Measurements from ENCODE around the gene VCP. TPM values are rescaled to one million over a fixed set of nuclear protein-coding genes. Genes with fewer than 3 reads are reported as not detected.

Gene VCP
- polyA plus RNA-seq, result 100 to 1,000 TPM in 1 of 2 donors, 10 to 100 TPM in 1; 60.4 to 150 TPM

GRCh38 chr9:35072461-35073278 lies at the start of gene VCP:
TSS of gene VCP (minus strand) at chr9:35072625. CDS start at chr9:35072353, 272 bp downstream.
- peaks cover 0 to 12% of the 10 kb centered on the region in 2 donors for H3K36me3 ChIP-seq (ENCODE audit: control insufficient read depth in 2 of 2, insufficient read depth in 2 of 2, low read length in 1 of 2)
- H3K4me3 ChIP-seq (ENCODE audit: low read depth in 1 of 2, low read length in 2 of 2), result peak within 1 kb of the TSS; percentile 71 to 79
- peak within 1 kb of the TSS; percentile 99 to 100 for H3K27ac ChIP-seq (ENCODE audit: low read depth in 2 of 2, low read length in 1 of 2)
- H3K27me3 ChIP-seq (ENCODE audit: control insufficient read depth in 1 of 2, insufficient read depth in 2 of 2, low read length in 2 of 2), result no peaks in the 10 kb centered on the region
- H3K9me3 ChIP-seq (ENCODE audit: control insufficient read depth in 2 of 2, insufficient read depth in 1 of 2, low read depth in 1 of 2, low read length in 1 of 2), result no peaks in the 10 kb centered on the region
- H3K4me1 ChIP-seq (ENCODE audit: control insufficient read depth in 2 of 2, insufficient read depth in 2 of 2, low read length in 1 of 2), result peaks cover 5 to 10% of the 10 kb centered on the region in 2 donors
- 4 to 5% methylated on average over 44 to 54 of the region's 54 CpGs for WGBS, 2 donors

GRCh38 chr9:35116898-35117551 lies 44.6 kb upstream of the VCP start:
- Histone ChIP-seq H3K36me3 (ENCODE audit: control insufficient read depth in 2 of 2, insufficient read depth in 2 of 2, low read length in 1 of 2) (no peaks in the 10 kb centered on the region), H3K4me1 (ENCODE audit: control insufficient read depth in 2 of 2, insufficient read depth in 2 of 2, low read length in 1 of 2) (peaks cover 0 to 3% of the 10 kb centered on the region in 2 donors), H3K4me3 (ENCODE audit: low read depth in 1 of 2, low read length in 2 of 2) (peak overlapping the region; percentile 63 to 70), H3K27ac (ENCODE audit: low read depth in 2 of 2, low read length in 1 of 2) (peak overlapping the region; percentile 91 to 96), H3K9me3 (ENCODE audit: control insufficient read depth in 2 of 2, insufficient read depth in 1 of 2, low read depth in 1 of 2, low read length in 1 of 2) (no peaks in the 10 kb centered on the region), H3K27me3 (ENCODE audit: control insufficient read depth in 1 of 2, insufficient read depth in 2 of 2, low read length in 2 of 2) (no peaks in the 10 kb centered on the region)
- WGBS, 2 donors, result 13 to 19% methylated on average over 30 of the region's 30 CpGs

GRCh38 chr9:35116539-35116897 lies 44.1 kb upstream of the VCP start:
- H3K4me3 ChIP-seq (ENCODE audit: low read depth in 1 of 2, low read length in 2 of 2), result peak overlapping the region; percentile 63 to 70
- 0% methylated on average over 12 of the region's 12 CpGs for WGBS, 2 donors
- peak overlapping the region; percentile 91 to 96 for H3K27ac ChIP-seq (ENCODE audit: low read depth in 2 of 2, low read length in 1 of 2)
- H3K9me3 ChIP-seq (ENCODE audit: control insufficient read depth in 2 of 2, insufficient read depth in 1 of 2, low read depth in 1 of 2, low read length in 1 of 2), result no peaks in the 10 kb centered on the region
- peaks cover 0 to 3% of the 10 kb centered on the region in 2 donors for H3K4me1 ChIP-seq (ENCODE audit: control insufficient read depth in 2 of 2, insufficient read depth in 2 of 2, low read length in 1 of 2)
- no peaks in the 10 kb centered on the region for H3K36me3 ChIP-seq (ENCODE audit: control insufficient read depth in 2 of 2, insufficient read depth in 2 of 2, low read length in 1 of 2)
- H3K27me3 ChIP-seq (ENCODE audit: control insufficient read depth in 1 of 2, insufficient read depth in 2 of 2, low read length in 2 of 2), result no peaks in the 10 kb centered on the region

GRCh38 chr9:35115680-35116538 lies 43.5 kb upstream of the VCP start, which contains the start of gene ATOSB:
TSS of gene ATOSB (minus strand) at chr9:35115862. CDS start at chr9:35108274, 7,588 bp downstream.
- Histone ChIP-seq H3K4me1 (ENCODE audit: control insufficient read depth in 2 of 2, insufficient read depth in 2 of 2, low read length in 1 of 2) (peaks cover 0 to 3% of the 10 kb centered on the region in 2 donors), H3K36me3 (ENCODE audit: control insufficient read depth in 2 of 2, insufficient read depth in 2 of 2, low read length in 1 of 2) (no peaks in the 10 kb centered on the region), H3K27ac (ENCODE audit: low read depth in 2 of 2, low read length in 1 of 2) (peak within 1 kb of the TSS; percentile 91 to 96), H3K9me3 (ENCODE audit: control insufficient read depth in 2 of 2, insufficient read depth in 1 of 2, low read depth in 1 of 2, low read length in 1 of 2) (no peaks in the 10 kb centered on the region), H3K27me3 (ENCODE audit: control insufficient read depth in 1 of 2, insufficient read depth in 2 of 2, low read length in 2 of 2) (no peaks in the 10 kb centered on the region), H3K4me3 (ENCODE audit: low read depth in 1 of 2, low read length in 2 of 2) (peak within 1 kb of the TSS; percentile 63 to 70)
- whole genome bisulfite sequencing, 2 donors, result 0 to 1% methylated on average over 54 of the region's 54 CpGs

- 9 to 12% methylated on average over 12 of the region's 12 CpGs for WGBS, 2 donors
- H3K4me3 ChIP-seq (ENCODE audit: low read depth in 1 of 2, low read length in 2 of 2), result peak overlapping the region; percentile 63 to 70
- H3K36me3 ChIP-seq (ENCODE audit: control insufficient read depth in 2 of 2, insufficient read depth in 2 of 2, low read length in 1 of 2), result no peaks in the 10 kb centered on the region
- no peaks in the 10 kb centered on the region for H3K27me3 ChIP-seq (ENCODE audit: control insufficient read depth in 1 of 2, insufficient read depth in 2 of 2, low read length in 2 of 2)
- H3K4me1 ChIP-seq (ENCODE audit: control insufficient read depth in 2 of 2, insufficient read depth in 2 of 2, low read length in 1 of 2), result peaks cover 0 to 4% of the 10 kb centered on the region in 2 donors
- H3K9me3 ChIP-seq (ENCODE audit: control insufficient read depth in 2 of 2, insufficient read depth in 1 of 2, low read depth in 1 of 2, low read length in 1 of 2), result no peaks in the 10 kb centered on the region
- H3K27ac ChIP-seq (ENCODE audit: low read depth in 2 of 2, low read length in 1 of 2), result peak overlapping the region; percentile 91 to 96
Measured at GRCh38 chr9:35114840-35115628, 42.6 kb upstream of the VCP start.

GRCh38 chr9:35114113-35114839 lies 41.9 kb upstream of the VCP start:
- Histone ChIP-seq H3K27me3 (ENCODE audit: control insufficient read depth in 1 of 2, insufficient read depth in 2 of 2, low read length in 2 of 2) (no peaks in the 10 kb centered on the region), H3K27ac (ENCODE audit: low read depth in 2 of 2, low read length in 1 of 2) (peak overlapping the region; percentile 91 to 96), H3K4me3 (ENCODE audit: low read depth in 1 of 2, low read length in 2 of 2) (peak overlapping the region; percentile 63 to 70), H3K36me3 (ENCODE audit: control insufficient read depth in 2 of 2, insufficient read depth in 2 of 2, low read length in 1 of 2) (no peaks in the 10 kb centered on the region), H3K9me3 (ENCODE audit: control insufficient read depth in 2 of 2, insufficient read depth in 1 of 2, low read depth in 1 of 2, low read length in 1 of 2) (no peaks in the 10 kb centered on the region), H3K4me1 (ENCODE audit: control insufficient read depth in 2 of 2, insufficient read depth in 2 of 2, low read length in 1 of 2) (peaks cover 0 to 5% of the 10 kb centered on the region in 2 donors)
- WGBS, 2 donors, result 4 to 8% methylated on average over 5 of the region's 5 CpGs

GRCh38 chr9:35112257-35113020 lies 40.0 kb upstream of the VCP start:
- Histone ChIP-seq H3K9me3 (ENCODE audit: control insufficient read depth in 2 of 2, insufficient read depth in 1 of 2, low read depth in 1 of 2, low read length in 1 of 2) (no peaks in the 10 kb centered on the region), H3K27ac (ENCODE audit: low read depth in 2 of 2, low read length in 1 of 2) (peak overlapping the region; percentile 87 to 94), H3K4me1 (ENCODE audit: control insufficient read depth in 2 of 2, insufficient read depth in 2 of 2, low read length in 1 of 2) (peaks cover 0 to 5% of the 10 kb centered on the region in 2 donors), H3K36me3 (ENCODE audit: control insufficient read depth in 2 of 2, insufficient read depth in 2 of 2, low read length in 1 of 2) (peaks cover 0 to 8% of the 10 kb centered on the region in 2 donors), H3K4me3 (ENCODE audit: low read depth in 1 of 2, low read length in 2 of 2) (peak overlapping the region in 1 of 2 donors; percentile 30), H3K27me3 (ENCODE audit: control insufficient read depth in 1 of 2, insufficient read depth in 2 of 2, low read length in 2 of 2) (no peaks in the 10 kb centered on the region)
- WGBS, 2 donors, result 58 to 69% methylated on average over 3 of the region's 3 CpGs
